ENCODE data around the gene ZNF121.

ZNF121 gene

DNA sequence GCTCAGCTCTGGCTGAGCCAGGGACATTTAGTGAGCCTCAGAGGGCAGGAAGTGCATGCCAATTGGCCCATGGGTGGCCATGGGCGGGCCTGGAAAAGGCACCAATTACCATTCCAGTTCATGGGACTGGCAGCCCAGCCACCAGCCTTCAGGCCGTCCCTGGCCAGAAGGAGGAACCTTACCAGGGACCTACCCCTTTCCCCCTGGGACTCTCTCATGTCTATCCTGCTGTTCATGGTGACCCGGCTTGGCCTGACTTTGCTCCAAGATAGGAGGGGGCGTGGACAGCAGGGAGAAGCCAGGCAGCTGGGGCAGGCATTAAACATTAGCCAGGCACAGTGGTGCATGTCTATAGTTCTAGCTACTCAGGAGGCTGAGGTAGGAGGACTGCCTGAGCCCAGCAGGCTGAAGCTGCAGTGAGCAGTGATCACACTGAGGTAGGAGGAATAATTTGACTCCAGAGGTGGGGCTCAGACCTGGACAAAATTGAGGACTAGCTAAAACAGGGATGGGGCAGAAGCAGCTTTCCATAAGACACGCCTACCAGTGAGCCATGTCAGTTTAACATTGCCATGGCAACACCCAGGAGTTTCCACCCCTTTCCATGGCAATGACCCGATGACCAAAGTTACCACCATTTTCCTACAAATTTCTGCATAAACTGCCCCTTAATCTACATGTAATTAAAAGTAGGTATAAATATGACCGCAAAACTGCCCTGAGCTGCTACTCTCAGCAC is 31.6 kb downstream of the ZNF121 start:
- no peak for TF ChIP-seq CTCF (IDR thresholded peaks at IDR 0.05)

DNA sequence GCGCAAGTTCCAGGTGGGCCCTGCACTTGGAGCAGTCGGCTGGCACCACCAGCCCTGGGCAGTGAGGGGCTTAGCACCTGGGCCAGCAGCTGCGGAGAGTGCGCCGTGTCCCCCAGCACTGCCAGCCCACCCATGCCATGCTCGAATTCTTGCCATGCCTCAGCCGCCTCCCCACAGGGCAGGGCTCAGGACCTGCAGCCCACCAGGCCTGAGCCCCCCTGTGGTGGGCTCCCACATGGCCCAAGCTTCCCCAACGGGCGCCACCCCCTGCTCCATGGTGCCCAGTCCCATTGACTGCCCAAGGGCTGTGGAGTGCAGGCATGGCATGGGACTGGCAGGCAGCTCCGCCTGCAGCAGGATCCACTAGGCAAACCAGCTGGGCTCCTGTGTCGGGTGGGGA is 36.4 kb downstream of the ZNF121 start:
- TF ChIP-seq CTCF (IDR thresholded peaks at IDR 0.05) = no peak

- no peak for TF ChIP-seq CTCF (IDR thresholded peaks at IDR 0.05)
Observed at GRCh38 chr19:9538183-9539058, 45.9 kb downstream of the ZNF121 start, which contains the start of gene ZNF426. ZNF426 (minus strand) TSS chr19:9538645; CDS start chr19:9536232, 2,413 bp downstream.

GRCh38 chr19:9535934-9536333 is 48.4 kb downstream of the ZNF121 start:
- TF ChIP-seq CTCF (IDR thresholded peaks at IDR 0.05) = no peak

- TF ChIP-seq CTCF (IDR thresholded peaks at IDR 0.05) = no peak
Observed at GRCh38 chr19:9531933-9532332, 52.4 kb downstream of the ZNF121 start.

DNA sequence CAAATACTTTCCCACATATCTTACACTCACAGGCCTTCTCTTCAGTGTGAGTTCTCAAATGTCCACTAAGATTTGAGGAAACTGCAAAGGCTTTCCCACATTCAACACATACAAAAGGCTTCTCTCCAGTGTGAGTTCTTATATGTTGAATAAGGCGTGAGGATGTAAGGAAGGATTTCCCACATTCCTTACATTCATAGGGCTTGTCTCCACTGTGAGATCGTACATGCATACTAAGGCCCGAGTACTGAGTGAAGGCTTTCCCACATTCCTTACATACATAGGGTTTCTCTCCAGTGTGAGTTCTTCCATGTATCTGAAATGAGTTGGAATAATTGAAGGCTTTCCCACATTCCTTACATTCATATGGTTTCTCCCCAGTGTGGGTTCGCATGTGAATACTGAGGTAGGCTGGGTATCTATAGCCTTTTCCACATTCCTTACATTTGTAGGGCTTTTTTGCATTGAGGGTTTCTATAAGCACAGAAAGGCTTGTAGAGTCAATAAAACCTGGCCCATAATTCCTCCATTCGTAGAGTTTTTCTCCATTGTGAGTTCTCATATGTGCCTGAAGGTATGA is 55.5 kb downstream of the ZNF121 start:
- TF ChIP-seq CTCF (IDR thresholded peaks at IDR 0.05) = no peak

DNA sequence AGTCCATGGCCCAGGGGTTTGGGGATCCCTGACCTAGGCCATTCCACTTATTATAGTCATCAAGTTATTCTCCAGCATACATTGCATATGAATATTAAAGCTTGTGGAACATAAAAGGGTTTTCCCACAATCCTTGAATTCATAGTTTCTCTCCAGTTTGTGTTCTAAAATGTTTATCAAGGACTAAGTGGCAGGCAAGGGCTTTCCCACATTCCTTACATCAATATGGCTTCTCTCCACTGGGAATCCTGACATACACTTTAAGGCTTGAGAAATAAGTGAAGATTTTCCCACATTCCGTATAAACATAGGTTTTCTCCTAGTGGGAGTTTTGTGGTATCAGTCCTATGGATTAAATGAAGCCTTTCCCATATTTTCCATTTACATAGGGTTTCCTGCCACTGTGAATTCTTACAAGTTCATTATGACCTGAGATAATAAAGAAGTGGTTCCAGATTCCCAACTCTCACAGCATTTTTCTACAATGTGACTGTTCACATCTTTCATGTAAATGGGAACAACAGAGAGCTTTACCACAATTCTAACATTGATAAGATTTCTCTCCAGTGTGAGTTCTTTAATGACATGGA is 60.3 kb downstream of the ZNF121 start:
- TF ChIP-seq CTCF (IDR thresholded peaks at IDR 0.05) = no peak
